HG03565 (cell line): ENCODE results near the gene INPP5D.
"Not testable (repeated sequence)": the region's sequence is repeated elsewhere in the genome, so short reads cannot be mapped to it uniquely, and the experiment has no call there.

Source experiments
- ATAC-seq: cut with Tn5 transposase; IDR thresholded peaks from one replicate; pipeline ENCODE4 v1.9.1; 2021; ENCODE audit warnings: mild to moderate bottlenecking, moderate library complexity; ENCODE audit not compliant: unreplicated experiment

Gene INPP5D

GRCh38 chr2:233059797-233060500 lies at the start of gene INPP5D:
Gene INPP5D, plus strand, starts transcription at chr2:233060342. Its CDS starts 137 bp downstream, at chr2:233060479.
- peak; percentile 35 for ATAC-seq

DNA sequence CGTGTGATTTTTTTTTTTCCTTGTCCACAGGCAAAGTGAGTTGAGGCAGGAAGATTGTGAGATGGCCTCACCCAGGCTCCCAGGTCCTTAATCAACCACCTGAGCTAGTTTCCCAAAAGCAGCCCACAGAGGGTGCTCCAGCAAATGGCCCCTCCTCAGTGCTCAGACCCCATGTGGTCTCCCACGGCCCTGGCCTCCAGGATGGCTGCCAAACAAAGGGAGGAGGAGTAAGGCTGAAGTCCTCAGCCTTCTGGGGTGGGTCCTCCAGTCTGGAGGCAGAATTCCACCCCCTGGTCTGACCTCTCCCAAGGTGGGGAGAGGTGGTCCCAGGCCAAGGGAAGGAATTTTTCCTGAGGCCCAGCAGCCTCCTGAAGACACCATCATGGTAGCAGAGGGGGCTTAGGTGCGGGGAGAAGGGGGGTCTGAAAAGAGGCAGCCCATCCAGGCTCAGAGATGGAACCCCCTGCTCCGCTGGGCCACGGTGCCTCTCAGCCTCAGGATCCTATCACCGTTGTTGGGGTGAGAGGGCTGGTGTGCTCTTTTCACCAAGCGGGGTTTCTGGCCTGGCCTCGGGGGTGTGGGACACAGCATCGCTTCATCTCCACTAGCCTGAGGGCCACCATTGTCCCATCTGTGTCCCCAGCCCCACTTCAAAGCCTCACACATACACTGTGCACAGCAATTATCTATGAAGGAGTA lies 49.4 kb upstream of the INPP5D start:
- no peak for ATAC-seq

DNA sequence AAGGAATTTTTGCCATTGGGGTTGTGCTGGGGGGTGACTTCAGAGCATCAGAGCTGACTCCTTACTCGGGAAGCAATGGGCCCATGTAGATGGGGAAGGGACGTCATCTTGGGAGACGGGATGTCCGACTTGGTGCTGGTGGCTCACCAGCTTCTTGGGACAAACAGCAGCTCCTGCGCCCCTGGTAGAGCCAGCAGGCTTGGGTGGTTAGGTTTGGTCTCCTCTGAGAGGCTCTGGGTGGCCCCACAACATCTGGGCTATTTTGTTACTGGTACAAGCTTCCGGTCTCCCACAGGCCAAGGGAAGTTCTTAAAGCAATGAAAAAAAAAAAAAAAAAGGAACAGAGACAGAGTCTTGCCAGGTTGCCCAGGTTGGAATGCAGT lies 48.9 kb upstream of the INPP5D start:
- ATAC-seq: no peak

- no peak for ATAC-seq
Measured at GRCh38 chr2:233011702-233012131, 48.4 kb upstream of the INPP5D start.

DNA sequence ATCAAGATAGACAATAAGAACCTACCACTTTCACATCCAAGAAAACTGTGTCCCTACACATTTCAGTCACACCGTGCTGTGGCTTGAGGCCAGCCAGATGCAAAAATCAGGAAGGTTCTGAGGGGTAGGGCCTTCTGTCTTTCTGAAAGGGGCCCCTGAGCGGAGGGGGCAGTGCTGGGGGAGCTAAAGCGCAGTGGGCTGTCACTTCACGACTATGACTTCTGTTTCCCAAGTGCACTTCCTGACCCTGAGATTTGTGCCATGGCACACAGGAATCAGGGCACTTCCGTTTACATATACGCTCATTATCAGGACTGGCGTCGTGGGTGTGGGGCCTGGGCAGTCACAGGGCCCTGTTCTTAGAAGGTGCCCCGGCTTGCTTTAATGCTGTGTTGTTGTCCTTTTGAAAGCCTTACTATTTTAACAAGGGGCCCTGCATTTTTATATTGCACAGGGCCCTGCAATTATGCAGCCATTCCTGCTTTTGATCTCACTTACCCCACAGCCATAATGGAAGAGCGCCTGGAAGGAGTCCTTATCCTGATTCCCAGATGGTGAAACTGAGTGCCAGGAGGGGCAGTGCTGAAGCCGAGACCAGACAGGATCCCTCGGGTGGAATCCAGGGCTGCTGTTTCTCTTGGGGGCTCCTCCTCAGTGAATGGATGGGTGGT lies 47.7 kb upstream of the INPP5D start:
- no peak for ATAC-seq

- ATAC-seq: no peak
Measured at GRCh38 chr2:233013027-233013461, 47.1 kb upstream of the INPP5D start, which contains the start of gene NGEF. Gene NGEF, minus strand, starts transcription at chr2:233013256. Its CDS starts 38,366 bp downstream, at chr2:232974890.

DNA sequence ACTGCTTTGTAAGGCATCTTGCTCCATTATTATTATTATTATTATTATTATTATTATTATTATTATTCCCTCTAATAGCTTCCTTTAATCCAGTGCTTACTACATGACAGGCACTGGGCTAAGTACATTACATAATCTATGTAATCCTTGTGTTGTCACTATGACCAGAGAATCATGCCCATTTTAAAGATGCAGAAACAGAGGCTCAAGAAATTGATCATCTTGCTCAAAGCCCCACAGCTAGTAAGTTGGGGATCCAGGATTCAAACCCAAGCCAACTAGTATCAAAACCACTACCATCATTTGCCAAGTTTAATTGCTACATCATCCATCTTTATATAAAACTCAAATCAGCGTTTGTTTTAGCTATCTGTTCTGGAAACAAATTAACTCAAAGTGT lies 46.5 kb upstream of the INPP5D start:
- no peak for ATAC-seq

GRCh38 chr2:233015019-233015645 lies 45.0 kb upstream of the INPP5D start:
- ATAC-seq: no peak

- no peak for ATAC-seq
Measured at GRCh38 chr2:233017947-233018346, 42.2 kb upstream of the INPP5D start.

- not testable (repeated sequence) for ATAC-seq
Measured at GRCh38 chr2:233019610-233020009, 40.5 kb upstream of the INPP5D start.

DNA sequence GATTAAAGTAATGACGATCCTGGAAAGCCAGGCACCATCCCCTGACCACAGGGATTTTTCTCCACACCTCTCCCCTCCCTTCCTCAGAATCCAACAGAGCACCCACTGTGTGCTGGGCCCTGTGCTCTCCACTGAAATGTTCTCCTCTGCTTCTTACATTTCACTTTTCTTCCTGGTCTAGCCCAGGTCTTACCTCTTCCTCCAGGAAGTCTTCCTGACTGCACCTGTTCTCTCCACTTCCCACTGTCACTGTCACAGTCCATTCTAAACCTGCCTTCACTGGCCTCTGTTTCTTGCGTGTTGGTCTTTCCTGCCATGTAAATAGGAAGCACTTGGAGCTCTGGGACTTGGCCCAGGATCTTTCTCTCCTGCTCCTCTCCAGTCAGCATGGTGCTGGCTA lies 39.7 kb upstream of the INPP5D start:
- ATAC-seq: no peak

GRCh38 chr2:233021771-233022170 lies 38.4 kb upstream of the INPP5D start:
- no peak for ATAC-seq

- no peak for ATAC-seq
Measured at GRCh38 chr2:233022561-233022960, 37.6 kb upstream of the INPP5D start.

DNA sequence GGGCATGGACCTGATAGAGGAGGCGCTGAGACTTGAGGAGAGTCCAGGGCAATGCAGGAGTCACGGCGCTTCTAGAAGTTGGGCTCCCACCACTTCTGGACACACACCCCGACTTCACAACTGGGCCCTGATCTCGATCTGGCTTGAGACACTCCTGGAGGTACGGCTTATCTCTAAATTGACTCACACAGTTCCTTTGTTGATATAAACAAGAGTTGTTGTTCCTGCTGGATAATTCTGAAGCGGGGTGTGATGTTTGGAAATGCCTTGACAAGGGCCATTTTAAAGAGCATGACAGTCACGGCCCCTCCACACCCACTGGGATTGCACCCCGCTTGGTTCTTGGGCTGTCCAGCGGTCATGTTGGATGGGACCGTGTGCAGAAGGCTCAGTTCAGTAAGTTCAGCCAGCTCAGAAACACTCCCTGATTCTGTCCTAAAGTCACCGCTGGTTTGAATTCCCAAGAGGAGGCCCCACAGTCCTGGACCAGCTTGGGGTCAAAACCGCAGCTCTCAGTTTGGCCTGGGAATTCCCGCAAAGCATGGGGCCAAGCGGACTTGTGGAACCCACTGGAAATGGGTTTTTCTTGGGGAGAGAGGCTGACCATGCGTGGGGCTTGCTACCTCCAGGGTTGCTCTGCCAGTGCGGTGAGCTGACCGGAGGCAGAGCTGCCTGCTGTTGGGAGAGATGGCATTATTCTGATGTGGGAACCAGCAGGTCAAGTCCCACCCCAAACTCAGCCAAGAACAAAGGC lies 37.0 kb upstream of the INPP5D start:
- no peak for ATAC-seq

DNA sequence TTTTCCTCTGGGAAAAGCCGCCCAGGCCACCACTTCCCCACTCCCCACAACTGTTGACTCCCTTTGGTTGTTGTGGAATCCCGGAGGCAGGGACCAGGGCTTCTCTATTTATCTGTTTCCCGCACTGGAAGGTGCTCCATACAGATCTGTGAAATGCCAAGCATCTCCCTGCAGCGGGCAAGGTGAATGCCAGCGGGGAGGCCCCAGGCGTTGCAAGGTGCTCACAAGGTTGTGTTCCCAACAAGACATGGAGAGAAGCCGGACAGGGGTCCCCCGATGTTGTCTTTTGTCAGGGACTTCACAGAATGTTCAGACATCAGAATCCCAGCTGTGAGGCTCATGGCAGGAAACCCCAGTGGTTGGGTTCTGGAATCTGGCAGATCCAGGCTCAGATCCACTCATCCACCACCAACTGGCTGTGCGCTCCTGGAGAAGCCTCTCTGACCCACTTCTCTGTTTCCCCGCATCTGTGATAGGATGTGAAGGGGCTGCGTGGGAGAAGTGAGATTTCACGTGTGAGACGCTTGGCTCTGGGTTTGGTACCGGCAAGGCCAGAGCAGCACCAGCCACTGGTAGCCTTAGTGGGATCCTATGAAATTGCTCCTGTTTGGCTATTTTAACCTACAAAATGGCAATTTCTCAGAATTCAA lies 36.3 kb upstream of the INPP5D start:
- no peak for ATAC-seq

GRCh38 chr2:233025706-233026105 lies 34.4 kb upstream of the INPP5D start:
- ATAC-seq: no peak

DNA sequence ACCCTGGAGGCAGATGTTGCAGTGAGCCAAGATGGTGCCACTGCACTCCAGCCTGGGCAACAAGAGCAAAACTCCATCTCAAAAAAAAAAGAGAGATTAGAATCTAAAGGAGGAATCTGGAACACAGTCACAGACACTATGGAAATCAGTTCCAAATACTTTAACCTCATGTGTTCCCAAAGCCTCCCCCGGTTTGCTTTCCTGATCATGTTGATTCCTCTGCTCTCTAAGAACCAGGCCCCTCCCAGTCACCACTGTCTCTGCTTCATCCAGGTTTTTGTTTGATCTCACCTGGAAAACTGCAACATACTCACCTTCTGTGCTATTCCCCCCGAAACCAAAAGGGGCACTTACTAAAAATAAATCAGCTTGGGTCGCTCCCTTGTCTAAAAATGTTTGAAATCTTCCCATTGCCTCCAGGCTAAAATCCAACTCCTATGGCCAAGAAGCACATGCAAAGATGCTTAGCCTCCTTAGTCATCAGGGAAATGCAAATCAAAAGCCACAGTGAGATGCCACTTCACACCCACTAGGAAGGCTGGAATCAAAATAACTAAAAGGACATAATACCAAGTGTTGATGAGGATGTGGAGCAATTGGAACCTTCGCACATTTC lies 33.8 kb upstream of the INPP5D start:
- no peak for ATAC-seq

- ATAC-seq: no peak
Measured at GRCh38 chr2:233029321-233029720, 30.8 kb upstream of the INPP5D start.
